ENCODE results near the gene BARD1.
"Not testable (repeated sequence)": the region's sequence is repeated elsewhere in the genome, so short reads cannot be mapped to it uniquely, and the experiment has no call there.

Gene BARD1

GRCh38 chr2:214765180-214765579 is 44.3 kb downstream of the BARD1 start:
- no peak for DNase-seq (ENCODE audit: low spot score)

GRCh38 chr2:214753455-214753854 is 56.0 kb downstream of the BARD1 start:
- DNase-seq (ENCODE audit: low spot score), result no peak

- DNase-seq (ENCODE audit: low spot score), result no peak
Observed at GRCh38 chr2:214750529-214750928, 59.0 kb downstream of the BARD1 start.

- DNase-seq (ENCODE audit: low spot score), result no peak
Observed at GRCh38 chr2:214747992-214748391, 61.5 kb downstream of the BARD1 start.

- DNase-seq (ENCODE audit: low spot score), result no peak
Observed at GRCh38 chr2:214742119-214742518, 67.4 kb downstream of the BARD1 start.

- DNase-seq (ENCODE audit: low spot score), result no peak
Observed at GRCh38 chr2:214740867-214741395, 68.6 kb downstream of the BARD1 start.

GRCh38 chr2:214737188-214737587 is 72.3 kb downstream of the BARD1 start:
- no peak for DNase-seq (ENCODE audit: low spot score)

GRCh38 chr2:214730800-214731407 is 78.6 kb downstream of the BARD1 start:
- DNase-seq (ENCODE audit: low spot score), result no peak

GRCh38 chr2:214730248-214730647 is 79.2 kb downstream of the BARD1 start:
- no peak for DNase-seq (ENCODE audit: low spot score)

GRCh38 chr2:214724741-214725140 is 84.7 kb downstream of the BARD1 start:
- no peak for DNase-seq (ENCODE audit: low spot score)

- not testable (repeated sequence) for DNase-seq (ENCODE audit: low spot score)
Observed at GRCh38 chr2:214717837-214718236, 91.6 kb downstream of the BARD1 start.

GRCh38 chr2:214716811-214717560 is 92.5 kb downstream of the BARD1 start:
- DNase-seq (ENCODE audit: low spot score), result no peak

- no peak for DNase-seq (ENCODE audit: low spot score)
Observed at GRCh38 chr2:214715025-214715424, 94.5 kb downstream of the BARD1 start.

GRCh38 chr2:214713080-214713830 is 96.2 kb downstream of the BARD1 start:
- DNase-seq (ENCODE audit: low spot score), result no peak

- no peak for DNase-seq (ENCODE audit: low spot score)
Observed at GRCh38 chr2:214710729-214711128, 98.8 kb downstream of the BARD1 start.

GRCh38 chr2:214706986-214707385 is 102.5 kb downstream of the BARD1 start:
- DNase-seq (ENCODE audit: low spot score), result peak; percentile 33

GRCh38 chr2:214699236-214699635 is 110.2 kb downstream of the BARD1 start:
- no peak for DNase-seq (ENCODE audit: low spot score)

- no peak for DNase-seq (ENCODE audit: low spot score)
Observed at GRCh38 chr2:214696681-214697080, 112.8 kb downstream of the BARD1 start.

- DNase-seq (ENCODE audit: low spot score), result no peak
Observed at GRCh38 chr2:214695789-214696188, 113.7 kb downstream of the BARD1 start.

- not testable (repeated sequence) for DNase-seq (ENCODE audit: low spot score)
Observed at GRCh38 chr2:214683557-214683956, 125.9 kb downstream of the BARD1 start.

GRCh38 chr2:214679736-214680135 is 129.7 kb downstream of the BARD1 start:
- DNase-seq (ENCODE audit: low spot score), result no peak

GRCh38 chr2:214676421-214677089 is 132.9 kb downstream of the BARD1 start:
- no peak for DNase-seq (ENCODE audit: low spot score)

Data from HuH-7 (cell line).